ENCODE measurements around the gene SP7. TPM values are rescaled to one million over a fixed set of nuclear protein-coding genes. Genes with fewer than 3 reads are reported as not detected.

SP7 gene
- total and polyA plus RNA-seq, 9 of the 15 experiments (the other 6 are each of a cell fraction or from before 2014, with no cell fraction given) = 0.04 TPM; not detected in 8

DNA sequence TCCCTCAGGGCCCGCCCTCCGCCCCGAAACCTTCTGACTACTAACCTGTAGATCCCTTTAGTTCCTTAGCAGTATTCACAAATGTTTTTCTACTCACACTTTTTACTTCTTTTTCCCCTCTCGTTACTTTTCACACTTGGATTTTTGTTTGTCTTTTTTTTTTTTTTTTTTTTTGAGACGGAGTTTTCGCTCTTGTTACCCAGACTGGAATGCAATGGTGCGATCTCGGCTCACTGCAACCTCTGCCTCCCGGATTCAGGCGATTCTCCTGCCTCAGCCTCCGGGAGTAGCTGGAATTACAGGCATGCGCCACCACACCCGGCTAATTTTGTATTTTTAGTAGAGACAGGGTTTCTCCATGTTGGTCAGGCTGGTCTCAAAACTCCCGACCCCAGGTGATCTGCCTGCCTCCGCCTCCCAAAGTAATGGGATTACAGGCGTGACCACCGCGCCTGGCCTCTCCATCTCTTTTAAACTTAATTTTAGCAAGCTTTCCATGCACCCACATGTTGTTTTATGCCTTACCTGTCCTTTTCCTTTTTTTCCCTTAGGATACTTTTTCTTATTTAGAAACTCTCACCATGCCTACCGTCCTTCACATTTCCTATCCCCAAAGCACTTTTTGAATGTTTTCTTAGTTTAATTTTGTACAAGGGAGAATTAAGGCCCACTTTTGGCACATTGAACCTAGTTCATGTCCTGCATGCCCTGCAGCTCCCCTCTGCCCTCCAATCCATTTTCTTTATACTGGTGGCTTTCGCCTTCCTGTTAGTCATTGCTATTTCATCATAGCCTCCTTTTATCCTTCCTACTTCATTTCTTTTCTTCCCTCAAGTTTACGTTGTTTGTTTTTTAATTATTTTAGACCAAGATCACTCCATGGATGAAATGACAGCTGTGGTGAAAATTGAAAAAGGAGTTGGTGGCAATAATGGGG, 44.9 kb upstream of the SP7 start (continued):
- TF ChIP-seq, protein P1, sequence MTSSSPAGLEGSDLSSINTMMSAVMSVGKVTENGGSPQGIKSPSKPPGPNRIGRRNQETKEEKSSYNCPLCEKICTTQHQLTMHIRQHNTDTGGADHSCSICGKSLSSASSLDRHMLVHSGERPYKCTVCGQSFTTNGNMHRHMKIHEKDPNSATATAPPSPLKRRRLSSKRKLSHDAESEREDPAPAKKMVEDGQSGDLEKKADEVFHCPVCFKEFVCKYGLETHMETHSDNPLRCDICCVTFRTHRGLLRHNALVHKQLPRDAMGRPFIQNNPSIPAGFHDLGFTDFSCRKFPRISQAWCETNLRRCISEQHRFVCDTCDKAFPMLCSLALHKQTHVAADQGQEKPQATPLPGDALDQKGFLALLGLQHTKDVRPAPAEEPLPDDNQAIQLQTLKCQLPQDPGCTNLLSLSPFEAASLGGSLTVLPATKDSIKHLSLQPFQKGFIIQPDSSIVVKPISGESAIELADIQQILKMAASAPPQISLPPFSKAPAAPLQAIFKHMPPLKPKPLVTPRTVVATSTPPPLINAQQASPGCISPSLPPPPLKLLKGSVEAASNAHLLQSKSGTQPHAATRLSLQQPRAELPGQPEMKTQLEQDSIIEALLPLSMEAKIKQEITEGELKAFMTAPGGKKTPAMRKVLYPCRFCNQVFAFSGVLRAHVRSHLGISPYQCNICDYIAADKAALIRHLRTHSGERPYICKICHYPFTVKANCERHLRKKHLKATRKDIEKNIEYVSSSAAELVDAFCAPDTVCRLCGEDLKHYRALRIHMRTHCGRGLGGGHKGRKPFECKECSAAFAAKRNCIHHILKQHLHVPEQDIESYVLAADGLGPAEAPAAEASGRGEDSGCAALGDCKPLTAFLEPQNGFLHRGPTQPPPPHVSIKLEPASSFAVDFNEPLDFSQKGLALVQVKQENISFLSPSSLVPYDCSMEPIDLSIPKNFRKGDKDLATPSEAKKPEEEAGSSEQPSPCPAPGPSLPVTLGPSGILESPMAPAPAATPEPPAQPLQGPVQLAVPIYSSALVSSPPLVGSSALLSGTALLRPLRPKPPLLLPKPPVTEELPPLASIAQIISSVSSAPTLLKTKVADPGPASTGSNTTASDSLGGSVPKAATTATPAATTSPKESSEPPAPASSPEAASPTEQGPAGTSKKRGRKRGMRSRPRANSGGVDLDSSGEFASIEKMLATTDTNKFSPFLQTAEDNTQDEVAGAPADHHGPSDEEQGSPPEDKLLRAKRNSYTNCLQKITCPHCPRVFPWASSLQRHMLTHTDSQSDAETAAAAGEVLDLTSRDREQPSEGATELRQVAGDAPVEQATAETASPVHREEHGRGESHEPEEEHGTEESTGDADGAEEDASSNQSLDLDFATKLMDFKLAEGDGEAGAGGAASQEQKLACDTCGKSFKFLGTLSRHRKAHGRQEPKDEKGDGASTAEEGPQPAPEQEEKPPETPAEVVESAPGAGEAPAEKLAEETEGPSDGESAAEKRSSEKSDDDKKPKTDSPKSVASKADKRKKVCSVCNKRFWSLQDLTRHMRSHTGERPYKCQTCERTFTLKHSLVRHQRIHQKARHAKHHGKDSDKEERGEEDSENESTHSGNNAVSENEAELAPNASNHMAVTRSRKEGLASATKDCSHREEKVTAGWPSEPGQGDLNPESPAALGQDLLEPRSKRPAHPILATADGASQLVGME (CRISPR knock-in tag; IDR thresholded peaks at IDR 0.05) = no peak
- no peak for TF ChIP-seq ZNF695 (CRISPR knock-in tag; IDR thresholded peaks at IDR 0.05)
- TF ChIP-seq, protein P2, sequence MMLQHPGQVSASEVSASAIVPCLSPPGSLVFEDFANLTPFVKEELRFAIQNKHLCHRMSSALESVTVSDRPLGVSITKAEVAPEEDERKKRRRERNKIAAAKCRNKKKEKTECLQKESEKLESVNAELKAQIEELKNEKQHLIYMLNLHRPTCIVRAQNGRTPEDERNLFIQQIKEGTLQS (IDR thresholded peaks at IDR 0.05) = peak; percentile 70
- TF ChIP-seq, protein P2 (CRISPR knock-in tag; conservative IDR thresholded peaks at IDR 0.05) = no peak
- TF ChIP-seq HDAC3 (IDR thresholded peaks at IDR 0.05; ENCODE audit: borderline replicate concordance, partially characterized antibody) = no peak
- TF ChIP-seq, protein P3, sequence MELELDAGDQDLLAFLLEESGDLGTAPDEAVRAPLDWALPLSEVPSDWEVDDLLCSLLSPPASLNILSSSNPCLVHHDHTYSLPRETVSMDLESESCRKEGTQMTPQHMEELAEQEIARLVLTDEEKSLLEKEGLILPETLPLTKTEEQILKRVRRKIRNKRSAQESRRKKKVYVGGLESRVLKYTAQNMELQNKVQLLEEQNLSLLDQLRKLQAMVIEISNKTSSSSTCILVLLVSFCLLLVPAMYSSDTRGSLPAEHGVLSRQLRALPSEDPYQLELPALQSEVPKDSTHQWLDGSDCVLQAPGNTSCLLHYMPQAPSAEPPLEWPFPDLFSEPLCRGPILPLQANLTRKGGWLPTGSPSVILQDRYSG (tag; conservative IDR thresholded peaks at IDR 0.05; ENCODE audit: low read depth) = no peak
- TF ChIP-seq, protein P4, sequence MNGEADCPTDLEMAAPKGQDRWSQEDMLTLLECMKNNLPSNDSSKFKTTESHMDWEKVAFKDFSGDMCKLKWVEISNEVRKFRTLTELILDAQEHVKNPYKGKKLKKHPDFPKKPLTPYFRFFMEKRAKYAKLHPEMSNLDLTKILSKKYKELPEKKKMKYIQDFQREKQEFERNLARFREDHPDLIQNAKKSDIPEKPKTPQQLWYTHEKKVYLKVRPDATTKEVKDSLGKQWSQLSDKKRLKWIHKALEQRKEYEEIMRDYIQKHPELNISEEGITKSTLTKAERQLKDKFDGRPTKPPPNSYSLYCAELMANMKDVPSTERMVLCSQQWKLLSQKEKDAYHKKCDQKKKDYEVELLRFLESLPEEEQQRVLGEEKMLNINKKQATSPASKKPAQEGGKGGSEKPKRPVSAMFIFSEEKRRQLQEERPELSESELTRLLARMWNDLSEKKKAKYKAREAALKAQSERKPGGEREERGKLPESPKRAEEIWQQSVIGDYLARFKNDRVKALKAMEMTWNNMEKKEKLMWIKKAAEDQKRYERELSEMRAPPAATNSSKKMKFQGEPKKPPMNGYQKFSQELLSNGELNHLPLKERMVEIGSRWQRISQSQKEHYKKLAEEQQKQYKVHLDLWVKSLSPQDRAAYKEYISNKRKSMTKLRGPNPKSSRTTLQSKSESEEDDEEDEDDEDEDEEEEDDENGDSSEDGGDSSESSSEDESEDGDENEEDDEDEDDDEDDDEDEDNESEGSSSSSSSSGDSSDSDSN (IDR thresholded peaks at IDR 0.05; ENCODE audit: borderline replicate concordance in 1 of 2, low read depth in 2 of 2, low read length in 2 of 2) = no peak
- TF ChIP-seq NCOA6 (IDR thresholded peaks at IDR 0.05) = no peak
- 0 out of 4 replicates have a peak, but pooled peaks of 1 of the 2 experiments have one; percentile 8 for TF ChIP-seq TRIM24 (IDR thresholded peaks at IDR 0.05)
- TF ChIP-seq NFRKB (IDR thresholded peaks at IDR 0.05; ENCODE audit: low read depth) = 0 out of 2 replicates have a peak, but pooled peaks have one; percentile 35
- no peak for TF ChIP-seq ZZZ3 (IDR thresholded peaks at IDR 0.05)
- TF ChIP-seq MTA2 (IDR thresholded peaks at IDR 0.05; ENCODE audit: low read depth) = 0 out of 2 replicates have a peak, but pooled peaks have one; percentile 13
- no peak for TF ChIP-seq PURB (CRISPR knock-in tag; IDR thresholded peaks at IDR 0.05; ENCODE audit: low read depth)
- no peak for TF ChIP-seq TCFL5 (CRISPR knock-in tag; conservative IDR thresholded peaks at IDR 0.05)
- TF ChIP-seq GABPB2 (CRISPR knock-in tag; conservative IDR thresholded peaks at IDR 0.05) = no peak

Data from K562 (cell line).